K562 (cell line): ENCODE measurements around the gene TGM3. TPM values are rescaled to one million over a fixed set of nuclear protein-coding genes. Genes with fewer than 3 reads are reported as not detected.

ENCODE experiments used
- ATAC-seq: fragments of 200-7000 bp; cut with Tn5 transposase; 3 replicates; pipeline ENCODE4 v1.9.1; 2020; ENCODE audit warnings: moderate library complexity
- BruUV-seq: library from RNA; stranded (reverse); fragments of 400-500 nt; replicated peaks from 2 replicates; lab custom pipeline; 2021; lab: Mats Ljungman, UMichigan
- CTCF ChIA-PET: fragments of 300-600 bp; formaldehyde crosslinking; extraction: SDS; loops from one replicate; lab custom pipeline; 2021; ENCODE audit warnings: low intra/inter-chr PET ratio; lab: Yijun Ruan, JAX
- POLR2A ChIA-PET: fragments of 300-600, 350-650 bp; sonication (Branson Sonifier 250); formaldehyde crosslinking; extraction: SDS; loops from one replicate; lab custom pipeline; 2021; ENCODE audit warnings: antibody characterized with exemption, inconsistent platforms; lab: Yijun Ruan, JAX
- DNase-seq, 4 experiments: peaks; one replicate each; pipeline versions ENCODE4 v3.0.0 to v3.0.0-alpha.2; 2011 to 2018; ENCODE audit warnings: low spot score in 3 of 4, mixed read lengths in 3 of 4; ENCODE audit errors: extremely low read depth in 1 of 4
- FAIRE-seq: peaks from 2 replicates; lab custom pipeline; 2011; peaks lifted over from hg19 to GRCh38; lab: Jason Lieb, UNC
- H2AFZ ChIP-seq: 2 replicates; pipeline ENCODE4 v1.6.0; 2011; ENCODE audit warnings: low read depth, low read length, control low read depth, inconsistent platforms
- H3K27ac ChIP-seq: fragments of 200-600 bp; 3 replicates; pipeline ENCODE4 v1.8.0; 2011; ENCODE audit warnings: low read depth, mild to moderate bottlenecking, control low read depth, inconsistent platforms, low read length, moderate library complexity, mixed read lengths; ENCODE audit errors: extremely low read depth
- H3K27me3 ChIP-seq, 2 experiments: fragments of 300-600 bp in 1 of 2; 2 replicates in 1 of 2; 3 replicates in 1 of 2; pipeline versions ENCODE4 v1.6.0 to v1.8.0; 2011; ENCODE audit warnings: inconsistent platforms in 2 of 2, low read length in 2 of 2, mild to moderate bottlenecking in 1 of 2, mixed read lengths in 1 of 2, moderate library complexity in 1 of 2; ENCODE audit not compliant: control insufficient read depth in 2 of 2, insufficient read depth in 2 of 2
- H3K36me3 ChIP-seq: fragments of 300-600 bp; 3 replicates; pipeline ENCODE4 v1.8.0; 2011; ENCODE audit warnings: mild to moderate bottlenecking, low read length, inconsistent platforms; ENCODE audit not compliant: control insufficient read depth, insufficient read depth
- H3K4me1 ChIP-seq, 2 experiments: fragments of 200-600 bp in 1 of 2; replicated peaks in 1 of 2; 2 replicates in 1 of 2; 3 replicates in 1 of 2; pipeline versions ENCODE4 v1.5.1 to v1.8.0; 2011; ENCODE audit warnings: inconsistent platforms in 2 of 2, low read length in 2 of 2, mild to moderate bottlenecking in 1 of 2, mixed read lengths in 1 of 2, moderate library complexity in 1 of 2; ENCODE audit not compliant: control insufficient read depth in 2 of 2, insufficient read depth in 2 of 2
- H3K4me2 ChIP-seq: 2 replicates; pipeline ENCODE4 v1.6.1; 2011; ENCODE audit warnings: low read length, control low read depth, inconsistent platforms, mixed read lengths; ENCODE audit not compliant: insufficient read depth
- H3K4me3 ChIP-seq: fragments of 200-600 bp; sonication (generic), shearing (Covaris generic); 2 replicates; pipeline ENCODE4 v1.5.1; 2016; ENCODE audit warnings: control low read depth, inconsistent platforms
- H3K79me2 ChIP-seq: fragments of 200-600 bp; 3 replicates; pipeline ENCODE4 v1.8.0; 2011; ENCODE audit warnings: low read length, inconsistent platforms; ENCODE audit not compliant: control insufficient read depth, insufficient read depth
- H3K9ac ChIP-seq, 2 experiments: 2 replicates each; pipeline versions ENCODE4 v1.6.0 to v1.6.1; 2011; ENCODE audit warnings: low read depth in 2 of 2, low read length in 2 of 2, control low read depth in 1 of 2, inconsistent platforms in 1 of 2, mild to moderate bottlenecking in 1 of 2, mixed read lengths in 1 of 2; ENCODE audit not compliant: insufficient read depth in 1 of 2
- H3K9me1 ChIP-seq: one replicate; pipeline ENCODE4 v1.6.0; 2011; ENCODE audit warnings: inconsistent platforms, mild to moderate bottlenecking, low read length, moderate library complexity; ENCODE audit not compliant: control insufficient read depth, insufficient read depth
- H3K9me3 ChIP-seq: replicated peaks from 2 replicates; pipeline ENCODE4 v1.5.1; 2011; ENCODE audit warnings: low read depth, low read length, inconsistent platforms; ENCODE audit not compliant: control insufficient read depth, insufficient read depth
- H4K20me1 ChIP-seq: replicated peaks from 2 replicates; pipeline ENCODE4 v1.6.1; 2011; ENCODE audit warnings: low read length, inconsistent platforms, mixed read lengths; ENCODE audit not compliant: control insufficient read depth, insufficient read depth
- FIP1L1 ChIP-seq: fragments of 200-400 bp; formaldehyde crosslinking; IDR thresholded peaks from 2 replicates; pipeline ENCODE4 v1.6.1; 2018; ENCODE audit warnings: mild to moderate bottlenecking, low read depth, low read length; ENCODE audit not compliant: poor library complexity, severe bottlenecking
- FOXK1 ChIP-seq: sonication (generic); formaldehyde crosslinking; IDR thresholded peaks from 2 replicates; pipeline ENCODE4 v1.8.0; 2022; ENCODE audit warnings: missing genetic modification reagents, mild to moderate bottlenecking, borderline replicate concordance
- HDAC1 ChIP-seq, 2 experiments: fragments of 450-650 bp; IDR thresholded peaks; 2 replicates each; pipeline ENCODE4 v1.6.1; 2016 to 2017; ENCODE audit warnings: inconsistent platforms in 1 of 2, mild to moderate bottlenecking in 1 of 2, moderate library complexity in 1 of 2
- KDM1A ChIP-seq, 2 experiments: fragments of 450-650 bp; IDR thresholded peaks; 2 replicates each; pipeline ENCODE4 v1.6.1; 2016; ENCODE audit warnings: mild to moderate bottlenecking in 2 of 2
- KDM4B ChIP-seq, 2 experiments: fragments of 450-650 bp in 1 of 2; sonication (generic) in 1 of 2; IDR thresholded peaks; 2 replicates each; pipeline ENCODE4 v1.6.1; 2016 to 2017; ENCODE audit warnings: borderline replicate concordance in 2 of 2, antibody characterized with exemption in 1 of 2, low read depth in 1 of 2, mild to moderate bottlenecking in 1 of 2
- KLF1 ChIP-seq: fragments of 450-650 bp; IDR thresholded peaks from 2 replicates; pipeline ENCODE4 v1.6.1; 2016; ENCODE audit warnings: missing genetic modification characterization, missing compliant biosample characterization
- KLF13 ChIP-seq: fragments of 450-650 bp; IDR thresholded peaks from 2 replicates; pipeline ENCODE4 v1.6.1; 2016; ENCODE audit warnings: missing genetic modification characterization, low read depth, mild to moderate bottlenecking, missing compliant biosample characterization, moderate library complexity, borderline replicate concordance
- MCM5 ChIP-seq: fragments of 450-650 bp; IDR thresholded peaks from 2 replicates; pipeline ENCODE4 v1.6.1; 2016; ENCODE audit warnings: low read depth
- MEF2A ChIP-seq: IDR thresholded peaks from 2 replicates; pipeline ENCODE4 v1.6.1; 2011; ENCODE audit warnings: low read depth, mild to moderate bottlenecking, low read length, moderate library complexity; ENCODE audit not compliant: control insufficient read depth
- POLR2A ChIP-seq: fragments of 450-650 bp; conservative IDR thresholded peaks from 2 replicates; pipeline ENCODE4 v1.6.1; 2016
- RAD21 ChIP-seq, 2 experiments: fragments of 250-450 bp in 1 of 2; fragments of 450-650 bp in 1 of 2; sonication (Bioruptor Pico) in 1 of 2; formaldehyde crosslinking in 1 of 2; IDR thresholded peaks in 1 of 2; conservative IDR thresholded peaks in 1 of 2; 2 replicates each; pipeline versions ENCODE4 v1.4.0 to v1.8.0; 2020 to 2022; ENCODE audit warnings: mild to moderate bottlenecking in 2 of 2, moderate library complexity in 1 of 2
- TAF15 ChIP-seq: fragments of 200-400 bp; formaldehyde crosslinking; IDR thresholded peaks from 2 replicates; pipeline ENCODE4 v1.6.1; 2017; ENCODE audit warnings: mild to moderate bottlenecking, low read depth, low read length, moderate library complexity
- TCF7 ChIP-seq: sonication (generic); IDR thresholded peaks from 2 replicates; pipeline ENCODE4 v1.6.1; 2016; ENCODE audit warnings: antibody characterized with exemption, borderline replicate concordance
- ZFPM2 ChIP-seq: fragments of 250-450 bp; sonication (Bioruptor Pico); IDR thresholded peaks from 2 replicates; pipeline ENCODE4 v1.5.1; 2022; ENCODE audit warnings: mild to moderate bottlenecking
- ZNF165 ChIP-seq: fragments of 250-450 bp; sonication (Bioruptor Pico); IDR thresholded peaks from 2 replicates; pipeline ENCODE4 v1.4.0; 2020; ENCODE audit warnings: borderline replicate concordance
- ZNF589 ChIP-seq: fragments of 200-800 bp; sonication (Bioruptor generic); IDR thresholded peaks from 2 replicates; pipeline ENCODE4 v1.6.1; 2016; ENCODE audit warnings: low read depth, missing genetic modification characterization, missing compliant biosample characterization
- WGBS: fragments of 100-300 bp; shearing (Covaris generic); methylation state at CpG from one replicate; pipeline ENCODE4 v1.1.6; 2016; ENCODE audit warnings: low coverage, mixed read lengths; ENCODE audit not compliant: insufficient coverage; ENCODE audit errors: missing lambda C conversion rate; 5-methylcytosine and 5-hydroxymethylcytosine counted together
- in situ Hi-C: fragments of 300-500 bp; cut with MboI; formaldehyde crosslinking; loops from 4 replicates; pipeline ENCODE4 v1.15.0; 2018; ENCODE audit warnings: inconsistent platforms, mixed read lengths
- intact Hi-C: fragments of 100-400 bp; cut with micrococcal nuclease; formaldehyde crosslinking; loops from 2 replicates; pipeline ENCODE4 v1.14.2; 2022
- polyA plus RNA-seq, 8 experiments: library from polyadenylated mRNA; depleted of rRNA in 4 of 8; stranded (reverse) in 5 of 8; unstranded in 3 of 8; fragments of >200 nt; fragmentation: Nextera tagmentation in 2 of 8; fragmentation: Illumina TruSeq in 1 of 8; extraction: Ambion mirVana in 2 of 8; extraction: Trizol in 1 of 8; gene quantifications; 2 replicates each; pipeline versions ENCODE4 v1.2.1 to v1.2.3, GENCODE V29; 2011 to 2014; ENCODE audit warnings: inconsistent platforms in 1 of 8, missing spikeins in 1 of 8
- total RNA-seq, 7 experiments: library from RNA; depleted of rRNA in 6 of 7; stranded (reverse); fragments of >200 nt in 6 of 7; fragmentation: Illumina TruSeq in 2 of 7; extraction: Trizol in 2 of 7; gene quantifications; 2 replicates each; pipeline versions ENCODE4 v1.2.1 to v1.2.3, GENCODE V29; 2011 to 2021; ENCODE audit warnings: low replicate concordance in 1 of 7

TGM3 gene
- total and polyA plus RNA-seq, 9 of the 15 experiments (the other 6 are each of a cell fraction or from before 2014, with no cell fraction given), result not detected

- no peak overlapping the region for H3K4me3 ChIP-seq
- no peak overlapping the region for H2AFZ ChIP-seq
- H3K27ac ChIP-seq, result no peak overlapping the region
- no peak for DNase-seq
- H3K9ac ChIP-seq, result no peak overlapping the region
- intact Hi-C loops, result no loop called here
- no peaks in the 10 kb centered on the region for H3K36me3 ChIP-seq
- in situ Hi-C loops, result no loop called here
- no TSS peak for BruUV-seq
- POLR2A ChIA-PET, result no interaction called here
- H3K9me3 ChIP-seq, result no peaks in the 10 kb centered on the region
- ATAC-seq, result no peak
- no peak for TF ChIP-seq FOXK1 (CRISPR knock-in tag)
- no peak for TF ChIP-seq ZFPM2 (CRISPR knock-in tag)
- TF ChIP-seq FIP1L1, result no peak
- TF ChIP-seq KLF13 (tag), result no peak
- TF ChIP-seq KLF1 (tag), result no peak
- TF ChIP-seq RAD21 (CRISPR knock-in tag; conservative IDR thresholded peaks at IDR 0.05 in 1 of 2, IDR thresholded peaks at IDR 0.05 in 1 of 2), result no peak
- no peak for TF ChIP-seq HDAC1 (IDR thresholded peaks at IDR 0.05)
- TF ChIP-seq MCM5, result no peak
- no peak for TF ChIP-seq KDM4B (IDR thresholded peaks at IDR 0.05; ENCODE audit: borderline replicate concordance in 2 of 2, low read depth in 1 of 2)
- TF ChIP-seq ZNF589 (CRISPR knock-in tag), result no peak
- TF ChIP-seq MEF2A, result no peak
- TF ChIP-seq TCF7, result no peak
- TF ChIP-seq POLR2A, result no peak
- no peak for TF ChIP-seq TAF15
- no peak for TF ChIP-seq KDM1A (IDR thresholded peaks at IDR 0.05)
- TF ChIP-seq ZNF165 (CRISPR knock-in tag), result no peak
- WGBS, result 2% methylated on average over 9 of the region's 9 CpGs
- H3K27me3 ChIP-seq, result peaks cover 0 to 18% of the 10 kb centered on the region in 2 experiments; a peak in 2 of 5 replicates
- FAIRE-seq, result no peak
- H3K4me2 ChIP-seq, result no peak overlapping the region
- H3K4me1 ChIP-seq, result no peaks in the 10 kb centered on the region
- no peaks in the 10 kb centered on the region for H3K79me2 ChIP-seq
- no peaks in the 10 kb centered on the region for H4K20me1 ChIP-seq
- CTCF ChIA-PET, result no interaction called here
- no peaks in the 10 kb centered on the region for H3K9me1 ChIP-seq
Observed at GRCh38 chr20:2374346-2375125, 78.7 kb downstream of the TGM3 start.
